Non-pigmented ciliary epithelial cell (primary cell): Measurements from ENCODE around the gene ANKRD39.
A peak's percentile ranks its signal among the peaks of the same experiment; 100 is the strongest.

Experiments used
- DNase-seq: peaks from one replicate; pipeline ENCODE4 v3.0.0-alpha.2; 2010; ENCODE audit warnings: low read depth

Gene ANKRD39

GRCh38 chr2:96826546-96827278 is 31.1 kb downstream of the ANKRD39 start:
- DNase-seq: no peak

DNA sequence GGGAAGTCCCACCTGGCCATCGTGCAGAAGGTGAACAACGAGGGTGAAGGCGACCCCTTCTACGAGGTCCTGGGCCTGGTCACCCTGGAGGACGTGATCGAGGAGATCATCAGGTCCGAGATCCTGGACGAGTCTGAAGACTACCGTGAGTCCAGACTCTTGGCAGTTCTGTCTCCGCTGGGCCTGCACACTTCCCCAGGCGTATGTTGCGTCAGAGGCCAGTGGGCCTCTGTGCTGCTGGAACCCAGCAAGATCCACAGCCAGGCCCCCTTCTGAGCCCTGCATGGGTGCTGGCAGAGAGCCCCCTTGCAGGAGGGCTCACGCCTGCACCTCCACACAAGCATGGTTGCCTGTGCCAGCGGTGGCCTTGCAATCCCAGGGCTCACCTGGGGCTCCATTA is 32.8 kb downstream of the ANKRD39 start:
- DNase-seq: no peak

GRCh38 chr2:96824079-96824870 is 33.5 kb downstream of the ANKRD39 start:
- DNase-seq: peak; percentile 49

GRCh38 chr2:96823198-96823597 is 34.6 kb downstream of the ANKRD39 start:
- DNase-seq: no peak

GRCh38 chr2:96822786-96823185 is 35.0 kb downstream of the ANKRD39 start:
- no peak for DNase-seq

DNA sequence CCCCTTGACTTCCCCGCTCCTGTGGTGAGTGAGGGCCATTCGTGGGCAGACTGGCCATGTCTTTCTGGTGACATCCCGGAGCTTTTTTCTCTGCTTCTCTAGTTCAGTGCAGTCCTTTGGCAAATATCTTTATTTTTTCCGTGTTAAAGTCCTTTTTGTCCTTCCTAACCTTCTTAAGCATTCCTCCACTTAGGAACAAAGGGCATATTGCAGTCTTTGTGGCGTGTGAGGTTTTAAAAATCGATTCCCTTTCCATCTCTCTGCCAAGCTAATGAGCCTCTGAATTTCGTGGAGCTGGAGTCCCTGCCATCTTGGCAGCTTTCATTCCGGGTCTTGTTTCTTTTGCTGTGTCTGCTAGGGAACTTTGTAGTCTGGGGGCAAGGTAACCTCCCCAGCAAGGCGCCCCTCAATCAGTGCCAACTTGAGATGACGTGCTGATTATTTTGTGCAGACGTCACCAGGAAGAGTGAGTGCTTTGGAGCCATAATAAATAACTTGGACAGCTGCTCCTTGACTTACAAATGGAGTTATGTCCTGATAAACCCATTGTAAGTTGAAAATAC is 36.6 kb downstream of the ANKRD39 start:
- DNase-seq: no peak

GRCh38 chr2:96819876-96820511 is 37.8 kb downstream of the ANKRD39 start:
- DNase-seq: no peak

DNA sequence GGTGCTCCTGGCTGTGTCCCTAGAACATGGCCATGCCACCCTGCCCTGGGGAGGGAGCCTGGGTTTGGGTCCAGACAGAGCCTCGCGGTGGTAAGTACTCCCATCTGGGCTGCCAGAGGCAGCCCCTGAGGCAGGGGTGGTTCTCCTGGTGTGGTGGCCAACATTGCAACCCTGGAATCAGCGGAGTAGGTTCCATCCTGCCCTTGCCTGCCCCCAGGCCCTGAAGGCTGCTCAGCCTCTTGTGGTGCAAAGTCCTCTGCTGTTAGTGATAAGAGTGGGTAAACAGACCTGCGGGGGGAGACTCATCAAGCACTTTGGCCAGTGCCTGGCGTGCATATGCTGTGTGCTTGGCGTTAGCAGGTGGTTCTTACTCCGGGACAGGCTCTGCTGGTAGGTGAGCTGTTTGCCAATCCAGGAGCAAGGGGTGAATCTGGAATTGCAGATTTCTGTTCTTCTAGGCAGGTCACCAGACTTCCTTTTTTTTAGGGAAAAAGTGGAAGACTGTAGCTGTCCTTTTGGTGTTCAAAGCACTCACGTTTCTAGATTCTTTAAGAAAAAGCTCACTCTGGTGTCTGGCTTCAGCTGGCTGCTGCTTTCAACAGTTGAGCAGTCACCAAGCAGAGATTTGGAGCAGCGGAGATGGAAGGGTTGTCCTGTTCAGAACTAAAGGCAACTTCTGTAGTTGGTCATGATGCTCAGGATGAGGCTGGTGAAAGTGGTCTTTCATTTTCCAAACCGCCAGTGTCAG is 38.5 kb downstream of the ANKRD39 start:
- DNase-seq: no peak

DNA sequence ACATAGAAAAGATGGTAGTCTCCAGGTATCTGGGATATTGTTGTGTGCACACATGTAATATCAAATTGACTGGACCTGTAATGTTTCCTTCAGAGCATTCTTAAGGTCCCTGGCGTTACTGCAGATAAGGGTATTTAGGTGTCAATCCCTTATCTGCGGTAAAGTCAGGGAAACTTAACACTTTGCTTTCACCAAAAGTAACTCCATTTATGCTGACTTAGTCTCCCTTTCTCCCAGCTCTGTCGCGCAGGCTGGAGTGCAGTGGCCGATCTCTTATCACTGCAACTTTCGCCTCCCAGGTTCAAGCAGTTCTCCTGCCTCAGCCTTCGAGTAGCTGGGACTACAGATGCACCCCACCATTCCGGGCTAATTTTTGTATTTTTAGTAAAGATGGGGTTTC is 39.9 kb downstream of the ANKRD39 start:
- DNase-seq: no peak

GRCh38 chr2:96816836-96817702 is 40.7 kb downstream of the ANKRD39 start:
- DNase-seq: no peak

DNA sequence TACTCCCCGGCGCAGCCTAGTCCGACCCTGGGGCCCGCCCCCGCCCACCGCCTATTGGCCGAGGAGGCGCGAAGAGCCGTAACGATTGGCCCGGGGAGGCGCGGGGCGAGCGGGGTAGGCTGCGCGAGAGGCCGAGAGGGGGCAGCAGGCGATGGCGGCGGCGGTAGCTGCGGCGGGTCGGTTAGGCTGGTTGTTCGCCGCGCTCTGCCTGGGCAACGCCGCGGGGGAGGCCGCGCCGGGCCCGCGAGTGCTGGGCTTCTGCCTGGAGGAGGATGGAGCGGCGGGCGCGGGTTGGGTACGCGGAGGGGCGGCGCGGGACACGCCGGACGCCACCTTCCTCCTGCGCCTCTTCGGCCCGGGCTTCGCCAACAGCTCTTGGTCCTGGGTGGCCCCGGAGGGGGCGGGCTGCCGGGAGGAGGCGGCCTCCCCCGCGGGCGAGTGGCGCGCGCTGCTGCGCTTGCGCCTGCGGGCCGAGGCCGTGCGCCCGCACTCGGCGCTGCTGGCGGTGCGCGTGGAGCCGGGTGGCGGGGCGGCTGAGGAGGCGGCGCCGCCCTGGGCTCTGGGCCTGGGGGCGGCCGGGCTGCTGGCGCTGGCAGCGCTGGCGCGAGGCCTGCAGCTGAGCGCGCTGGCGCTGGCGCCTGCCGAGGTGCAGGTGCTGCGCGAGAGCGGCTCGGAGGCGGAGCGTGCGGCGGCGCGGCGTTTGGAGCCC is 41.5 kb downstream of the ANKRD39 start, which contains the start of gene CNNM3:
Gene CNNM3, plus strand, starts transcription at position 142 of the 709 bp plus-strand sequence. Its CDS starts 10 bp downstream, at position 152.
- peak; percentile 45 for DNase-seq

- DNase-seq: no peak
Measured at GRCh38 chr2:96815326-96816126, 42.3 kb downstream of the ANKRD39 start.

- DNase-seq: no peak
Measured at GRCh38 chr2:96813656-96814055, 44.2 kb downstream of the ANKRD39 start.

DNA sequence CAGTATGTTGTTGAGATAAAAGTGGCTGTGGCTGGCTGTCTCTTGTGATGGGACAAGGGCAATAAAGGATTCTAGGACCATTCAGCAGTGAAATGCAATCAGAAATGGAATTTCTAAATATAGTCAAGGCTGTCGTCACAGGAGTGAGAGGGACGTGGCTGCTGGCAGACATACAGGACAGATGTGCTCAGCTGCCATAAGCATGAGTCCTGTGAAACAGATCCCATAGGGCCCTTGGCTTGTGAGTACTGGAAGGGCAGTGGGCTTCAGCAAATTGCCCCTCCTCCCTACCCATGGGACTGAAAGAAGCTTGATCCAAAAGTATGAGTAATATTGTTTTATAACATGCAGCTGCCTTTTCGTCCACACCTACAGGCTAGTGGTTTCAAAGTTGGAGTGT is 45.9 kb downstream of the ANKRD39 start:
- DNase-seq: no peak

DNA sequence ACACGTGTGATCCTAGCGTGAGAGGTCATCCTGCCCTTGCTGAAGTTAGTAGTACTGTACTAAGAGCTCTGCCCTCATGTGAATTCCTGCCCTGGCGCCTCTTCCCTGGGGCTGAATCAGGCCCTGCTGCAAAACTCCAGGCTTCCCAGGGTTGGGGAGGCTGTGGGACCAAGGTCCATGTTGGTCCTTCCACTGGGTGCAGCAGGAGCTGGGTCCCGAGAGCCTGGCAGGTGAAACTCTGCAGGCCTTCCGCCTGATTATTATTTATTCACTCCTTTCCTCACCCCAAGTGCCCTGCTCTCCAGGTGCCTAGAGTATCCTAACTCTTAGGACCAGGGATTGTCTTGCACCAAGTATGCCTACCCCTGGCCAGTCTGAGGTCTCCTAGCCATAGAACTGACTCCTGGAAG is 47.0 kb downstream of the ANKRD39 start:
- DNase-seq: no peak

GRCh38 chr2:96809951-96810782 is 47.6 kb downstream of the ANKRD39 start:
- DNase-seq: no peak

- no peak for DNase-seq
Measured at GRCh38 chr2:96809216-96809882, 48.5 kb downstream of the ANKRD39 start.
